ENCODE data around the gene COL13A1. TPM values are rescaled to one million over a fixed set of nuclear protein-coding genes. Genes with fewer than 3 reads are reported as not detected.
A peak's percentile ranks its signal among the peaks of the same experiment; 100 is the strongest.

COL13A1 gene
- total and polyA plus RNA-seq, 5 donors from 2014 or later = not detected

GRCh38 chr10:69907517-69907916 is 105.8 kb downstream of the COL13A1 start:
- Histone ChIP-seq H3K27me3 (ENCODE audit: control insufficient read depth, insufficient read depth, low read length) (no peaks in the 10 kb centered on the region), H3K27ac (ENCODE audit: insufficient read depth, low read length, poor library complexity, severe bottlenecking) (no peak overlapping the region), H3K4me3 (ENCODE audit: low read depth, low read length) (no peak overlapping the region), H3K36me3 (ENCODE audit: control insufficient read depth, insufficient read depth, low read length) (no peaks in the 10 kb centered on the region), H3K4me1 (ENCODE audit: control insufficient read depth, insufficient read depth, low read length, poor library complexity, severe bottlenecking) (no peaks in the 10 kb centered on the region), H3K9me3 (ENCODE audit: control insufficient read depth in 2 of 2, low read length in 2 of 2) (no peaks in the 10 kb centered on the region)
- H3K36me3 Mint-ChIP-seq = no peaks in the 10 kb centered on the region
- H3K9me3 Mint-ChIP-seq = peaks cover 0 to 1% (median 0%) of the 10 kb centered on the region in 7 donors
- H3K4me3 Mint-ChIP-seq = no peak overlapping the region
- no peaks in the 10 kb centered on the region for H3K4me1 Mint-ChIP-seq
- H3K27ac Mint-ChIP-seq = no peak overlapping the region
- DNase-seq (no peak), ATAC-seq (ENCODE audit: low read depth in 2 of 2) (no peak)
- peaks cover 6% of the 10 kb centered on the region for H3K27me3 Mint-ChIP-seq

- DNase-seq (no peak), ATAC-seq (ENCODE audit: low read depth in 2 of 2) (no peak)
- Mint-ChIP-seq H3K9me3 (peaks cover 0 to 1% (median 0%) of the 10 kb centered on the region in 7 donors), H3K27ac (no peak overlapping the region), H3K36me3 (no peaks in the 10 kb centered on the region), H3K4me1 (no peaks in the 10 kb centered on the region), H3K4me3 (no peak overlapping the region), H3K27me3 (peaks cover 10% of the 10 kb centered on the region)
- Histone ChIP-seq H3K27me3 (ENCODE audit: control insufficient read depth, insufficient read depth, low read length) (no peaks in the 10 kb centered on the region), H3K27ac (ENCODE audit: insufficient read depth, low read length, poor library complexity, severe bottlenecking) (no peak overlapping the region), H3K4me1 (ENCODE audit: control insufficient read depth, insufficient read depth, low read length, poor library complexity, severe bottlenecking) (no peaks in the 10 kb centered on the region), H3K9me3 (ENCODE audit: control insufficient read depth in 2 of 2, low read length in 2 of 2) (no peaks in the 10 kb centered on the region), H3K36me3 (ENCODE audit: control insufficient read depth, insufficient read depth, low read length) (no peaks in the 10 kb centered on the region), H3K4me3 (ENCODE audit: low read depth, low read length) (no peak overlapping the region)
These were observed 106.4 kb downstream of the COL13A1 start for GRCh38 chr10:69908124-69908523.

DNA sequence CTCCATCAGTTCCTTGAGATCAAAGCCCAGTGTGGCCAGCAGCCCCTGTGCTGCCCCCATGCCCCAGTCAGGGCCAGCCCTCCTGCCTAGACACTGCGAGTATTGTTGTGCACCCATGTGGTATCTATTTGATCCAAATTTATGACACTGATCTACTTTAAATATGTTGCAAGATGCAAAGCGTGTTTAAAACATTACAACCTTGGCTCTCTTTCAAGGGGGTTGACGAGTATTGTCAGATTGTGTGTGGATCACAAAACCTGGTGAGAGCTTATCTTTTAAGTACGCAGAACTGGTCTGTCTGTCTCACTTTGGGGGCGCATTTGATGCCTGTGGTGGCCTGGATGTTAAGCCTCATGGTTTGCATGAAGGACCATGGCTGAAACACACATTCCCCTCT is 108.9 kb downstream of the COL13A1 start:
- H3K4me3 Mint-ChIP-seq = no peak overlapping the region
- H3K27ac Mint-ChIP-seq = no peak overlapping the region
- no peak overlapping the region for H3K27ac ChIP-seq (ENCODE audit: insufficient read depth, low read length, poor library complexity, severe bottlenecking)
- peaks cover 0 to 1% (median 0%) of the 10 kb centered on the region in 7 donors for H3K9me3 Mint-ChIP-seq
- DNase-seq (no peak), ATAC-seq (ENCODE audit: low read depth in 2 of 2) (no peak)
- H3K4me1 ChIP-seq (ENCODE audit: control insufficient read depth, insufficient read depth, low read length, poor library complexity, severe bottlenecking) = no peaks in the 10 kb centered on the region
- no peaks in the 10 kb centered on the region for H3K36me3 ChIP-seq (ENCODE audit: control insufficient read depth, insufficient read depth, low read length)
- H3K4me3 ChIP-seq (ENCODE audit: low read depth, low read length) = no peak overlapping the region
- H3K9me3 ChIP-seq (ENCODE audit: control insufficient read depth in 2 of 2, low read length in 2 of 2) = no peaks in the 10 kb centered on the region
- no peaks in the 10 kb centered on the region for H3K4me1 Mint-ChIP-seq
- peaks cover 5% of the 10 kb centered on the region for H3K27me3 Mint-ChIP-seq
- no peaks in the 10 kb centered on the region for H3K27me3 ChIP-seq (ENCODE audit: control insufficient read depth, insufficient read depth, low read length)
- no peaks in the 10 kb centered on the region for H3K36me3 Mint-ChIP-seq

- DNase-seq (no peak), ATAC-seq (ENCODE audit: low read depth in 2 of 2) (no peak)
- Mint-ChIP-seq H3K27me3 (peaks cover 5% of the 10 kb centered on the region), H3K4me3 (no peak overlapping the region), H3K9me3 (peaks cover 0 to 1% (median 0%) of the 10 kb centered on the region in 7 donors), H3K4me1 (no peaks in the 10 kb centered on the region), H3K36me3 (no peaks in the 10 kb centered on the region), H3K27ac (no peak overlapping the region)
- no peaks in the 10 kb centered on the region for H3K4me1 ChIP-seq (ENCODE audit: control insufficient read depth, insufficient read depth, low read length, poor library complexity, severe bottlenecking)
- H3K9me3 ChIP-seq (ENCODE audit: control insufficient read depth in 2 of 2, low read length in 2 of 2) = no peaks in the 10 kb centered on the region
- H3K36me3 ChIP-seq (ENCODE audit: control insufficient read depth, insufficient read depth, low read length) = no peaks in the 10 kb centered on the region
- H3K4me3 ChIP-seq (ENCODE audit: low read depth, low read length) = no peak overlapping the region
- H3K27ac ChIP-seq (ENCODE audit: insufficient read depth, low read length, poor library complexity, severe bottlenecking) = no peak overlapping the region
- no peaks in the 10 kb centered on the region for H3K27me3 ChIP-seq (ENCODE audit: control insufficient read depth, insufficient read depth, low read length)
These were observed 110.2 kb downstream of the COL13A1 start for GRCh38 chr10:69911613-69912528.

- H3K36me3 ChIP-seq (ENCODE audit: control insufficient read depth, insufficient read depth, low read length) = no peaks in the 10 kb centered on the region
- no peaks in the 10 kb centered on the region for H3K4me1 ChIP-seq (ENCODE audit: control insufficient read depth, insufficient read depth, low read length, poor library complexity, severe bottlenecking)
- no peaks in the 10 kb centered on the region for H3K27me3 ChIP-seq (ENCODE audit: control insufficient read depth, insufficient read depth, low read length)
- no peak overlapping the region for H3K4me3 Mint-ChIP-seq
- DNase-seq (no peak), ATAC-seq (ENCODE audit: low read depth in 2 of 2) (no peak)
- peaks cover 5% of the 10 kb centered on the region for H3K27me3 Mint-ChIP-seq
- no peaks in the 10 kb centered on the region for H3K4me1 Mint-ChIP-seq
- H3K36me3 Mint-ChIP-seq = no peaks in the 10 kb centered on the region
- H3K4me3 ChIP-seq (ENCODE audit: low read depth, low read length) = no peak overlapping the region
- peaks cover 0 to 1% (median 0%) of the 10 kb centered on the region in 7 donors for H3K9me3 Mint-ChIP-seq
- no peak overlapping the region for H3K27ac ChIP-seq (ENCODE audit: insufficient read depth, low read length, poor library complexity, severe bottlenecking)
- no peak overlapping the region for H3K27ac Mint-ChIP-seq
- H3K9me3 ChIP-seq (ENCODE audit: control insufficient read depth in 2 of 2, low read length in 2 of 2) = no peaks in the 10 kb centered on the region
These were observed 110.9 kb downstream of the COL13A1 start for GRCh38 chr10:69912589-69912988.

DNA sequence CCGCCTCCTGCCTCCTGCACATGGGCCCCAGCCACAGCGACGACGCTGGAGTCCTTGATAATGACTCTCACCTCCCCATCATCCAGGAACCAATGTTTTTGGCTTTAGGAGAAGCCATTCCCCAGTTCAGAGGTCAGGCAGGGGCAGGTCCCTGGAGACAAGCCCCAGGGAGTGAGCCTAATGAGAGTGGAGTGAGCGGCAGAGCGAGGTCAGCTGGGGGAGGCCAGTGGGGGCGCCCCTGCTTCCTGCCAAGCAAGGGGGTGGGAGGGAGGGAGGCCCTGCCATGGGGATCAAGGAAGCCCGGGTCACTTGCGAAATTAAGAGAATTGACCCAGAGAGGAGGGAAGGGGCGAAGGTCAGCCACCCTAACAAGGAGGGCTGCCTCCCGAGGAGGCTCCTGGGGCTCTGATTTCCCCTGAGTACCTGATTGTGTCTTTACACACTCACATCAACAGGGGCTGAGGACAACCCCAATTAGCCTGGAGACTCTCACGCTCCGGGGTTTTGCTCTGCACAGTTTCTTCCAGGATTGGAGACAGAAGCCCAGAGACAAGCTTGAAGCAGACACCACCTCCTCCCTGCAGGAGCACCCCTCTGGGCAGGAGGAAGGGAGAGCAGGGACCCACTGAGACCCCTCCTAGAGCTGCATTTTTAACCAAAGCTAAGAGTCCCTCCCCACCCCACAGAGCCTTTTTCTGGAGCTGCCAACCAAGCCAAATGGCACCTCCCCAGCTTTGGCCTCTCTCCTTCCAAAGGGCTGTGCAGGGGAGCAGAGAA is 112.1 kb downstream of the COL13A1 start:
- Mint-ChIP-seq H3K36me3 (no peaks in the 10 kb centered on the region), H3K4me1 (no peaks in the 10 kb centered on the region), H3K9me3 (peaks cover 0 to 1% (median 0%) of the 10 kb centered on the region in 7 donors), H3K4me3 (no peak overlapping the region), H3K27ac (no peak overlapping the region), H3K27me3 (peaks cover 5% of the 10 kb centered on the region)
- no peak overlapping the region for H3K4me3 ChIP-seq (ENCODE audit: low read depth, low read length)
- no peaks in the 10 kb centered on the region for H3K27me3 ChIP-seq (ENCODE audit: control insufficient read depth, insufficient read depth, low read length)
- H3K27ac ChIP-seq (ENCODE audit: insufficient read depth, low read length, poor library complexity, severe bottlenecking) = no peak overlapping the region
- no peaks in the 10 kb centered on the region for H3K4me1 ChIP-seq (ENCODE audit: control insufficient read depth, insufficient read depth, low read length, poor library complexity, severe bottlenecking)
- no peaks in the 10 kb centered on the region for H3K9me3 ChIP-seq (ENCODE audit: control insufficient read depth in 2 of 2, low read length in 2 of 2)
- ATAC-seq (ENCODE audit: low read depth in 2 of 2) (no peak), DNase-seq (no peak)
- no peaks in the 10 kb centered on the region for H3K36me3 ChIP-seq (ENCODE audit: control insufficient read depth, insufficient read depth, low read length)

DNA sequence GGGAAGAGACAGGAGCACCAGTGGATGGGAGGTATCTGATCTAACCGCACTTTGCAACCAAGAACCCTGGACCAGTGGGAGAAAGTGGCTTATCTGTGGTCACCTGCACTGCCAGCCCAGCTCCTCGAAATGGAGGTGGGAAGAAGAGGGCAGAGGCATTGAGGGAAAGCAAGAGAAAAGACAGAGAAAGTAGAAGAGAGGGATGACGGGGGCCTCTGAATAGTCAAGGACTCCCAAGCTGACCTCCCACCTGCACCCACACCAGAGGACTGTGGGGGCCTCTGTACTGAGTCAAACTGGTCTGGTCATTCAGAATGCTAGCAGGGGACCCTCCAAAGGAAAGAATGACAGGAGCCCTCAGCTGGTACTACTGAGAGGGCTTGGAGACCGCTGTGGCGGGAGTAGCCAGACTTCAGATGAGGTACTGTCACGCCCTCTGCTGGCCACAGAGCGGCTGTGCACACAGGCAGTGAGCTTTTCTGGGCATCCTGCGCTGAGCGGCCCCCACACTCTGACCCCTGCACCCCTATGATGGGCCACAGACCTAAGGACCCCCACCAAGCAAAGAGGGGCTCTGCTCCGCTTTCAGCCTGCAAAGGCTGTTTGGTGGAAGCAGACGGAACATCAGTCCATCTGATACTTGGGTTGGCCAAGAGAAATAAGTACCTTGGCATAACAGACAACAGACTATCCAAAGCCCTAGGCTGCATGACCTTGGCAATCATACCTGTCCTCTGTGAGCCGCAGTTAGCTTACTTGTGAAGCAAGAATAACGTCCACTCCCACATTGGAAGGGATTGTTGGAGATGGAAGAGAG is 112.9 kb downstream of the COL13A1 start:
- peaks cover 5% of the 10 kb centered on the region for H3K27me3 Mint-ChIP-seq
- Histone ChIP-seq H3K4me3 (ENCODE audit: low read depth, low read length) (no peak overlapping the region), H3K9me3 (ENCODE audit: control insufficient read depth in 2 of 2, low read length in 2 of 2) (no peaks in the 10 kb centered on the region), H3K36me3 (ENCODE audit: control insufficient read depth, insufficient read depth, low read length) (no peaks in the 10 kb centered on the region), H3K27ac (ENCODE audit: insufficient read depth, low read length, poor library complexity, severe bottlenecking) (no peak overlapping the region), H3K27me3 (ENCODE audit: control insufficient read depth, insufficient read depth, low read length) (no peaks in the 10 kb centered on the region), H3K4me1 (ENCODE audit: control insufficient read depth, insufficient read depth, low read length, poor library complexity, severe bottlenecking) (no peaks in the 10 kb centered on the region)
- no peaks in the 10 kb centered on the region for H3K36me3 Mint-ChIP-seq
- peak; percentile 38 to 44 for ATAC-seq (ENCODE audit: low read depth in 2 of 2)
- peaks cover 0 to 1% (median 0%) of the 10 kb centered on the region in 7 donors for H3K9me3 Mint-ChIP-seq
- H3K4me1 Mint-ChIP-seq = no peaks in the 10 kb centered on the region
- peak overlapping the region in 1 of 3 donors; percentile 60 for H3K27ac Mint-ChIP-seq
- DNase-seq = peak; percentile 10 to 49 (median 21)
- no peak overlapping the region for H3K4me3 Mint-ChIP-seq

Measured in CD4-positive, CD25-positive, alpha-beta regulatory T cell (primary cell).